ENCODE results near the gene EFR3B.
"Not testable (repeated sequence)": the region's sequence is repeated elsewhere in the genome, so short reads cannot be mapped to it uniquely, and the experiment has no call there.

The EFR3B gene

GRCh38 chr2:25041928-25042320, at the start of gene EFR3B:
EFR3B (plus strand) TSS chr2:25042076; CDS start chr2:25042313, 237 bp downstream.
- peak; percentile 98 for DNase-seq (ENCODE audit: low spot score)

- no peak for DNase-seq (ENCODE audit: low spot score)
Measured at GRCh38 chr2:24993406-24994145, 48.3 kb upstream of the EFR3B start.

- DNase-seq (ENCODE audit: low spot score) = no peak
Measured at GRCh38 chr2:24994146-24994724, 47.6 kb upstream of the EFR3B start.

- not testable (repeated sequence) for DNase-seq (ENCODE audit: low spot score)
Measured at GRCh38 chr2:24999097-24999496, 42.8 kb upstream of the EFR3B start.

GRCh38 chr2:25000036-25000435, 41.8 kb upstream of the EFR3B start:
- no peak for DNase-seq (ENCODE audit: low spot score)

- DNase-seq (ENCODE audit: low spot score) = peak; percentile 35
Measured at GRCh38 chr2:25000503-25001324, 41.2 kb upstream of the EFR3B start.

- DNase-seq (ENCODE audit: low spot score) = no peak
Measured at GRCh38 chr2:25001325-25001637, 40.6 kb upstream of the EFR3B start.

GRCh38 chr2:25002066-25002465, 39.8 kb upstream of the EFR3B start:
- DNase-seq (ENCODE audit: low spot score) = no peak

- no peak for DNase-seq (ENCODE audit: low spot score)
Measured at GRCh38 chr2:25009954-25010353, 31.9 kb upstream of the EFR3B start.

- not testable (repeated sequence) for DNase-seq (ENCODE audit: low spot score)
Measured at GRCh38 chr2:25011342-25011741, 30.5 kb upstream of the EFR3B start.

GRCh38 chr2:25014631-25015030, 27.2 kb upstream of the EFR3B start:
- DNase-seq (ENCODE audit: low spot score) = no peak

GRCh38 chr2:25018681-25019080, 23.2 kb upstream of the EFR3B start:
- DNase-seq (ENCODE audit: low spot score) = no peak

- DNase-seq (ENCODE audit: low spot score) = no peak
Measured at GRCh38 chr2:25021791-25022362, 20.0 kb upstream of the EFR3B start.

- no peak for DNase-seq (ENCODE audit: low spot score)
Measured at GRCh38 chr2:25023333-25023732, 18.5 kb upstream of the EFR3B start.

- DNase-seq (ENCODE audit: low spot score) = no peak
Measured at GRCh38 chr2:25025229-25026007, 16.5 kb upstream of the EFR3B start.

GRCh38 chr2:25026008-25026530, 15.8 kb upstream of the EFR3B start:
- DNase-seq (ENCODE audit: low spot score) = no peak

GRCh38 chr2:25029183-25029554, 12.7 kb upstream of the EFR3B start:
- DNase-seq (ENCODE audit: low spot score) = no peak

GRCh38 chr2:25030702-25031101, 11.2 kb upstream of the EFR3B start:
- DNase-seq (ENCODE audit: low spot score) = no peak

- DNase-seq (ENCODE audit: low spot score) = no peak
Measured at GRCh38 chr2:25032094-25032493, 9.8 kb upstream of the EFR3B start.

- DNase-seq (ENCODE audit: low spot score) = no peak
Measured at GRCh38 chr2:25032901-25033300, 9.0 kb upstream of the EFR3B start.

- no peak for DNase-seq (ENCODE audit: low spot score)
Measured at GRCh38 chr2:25034081-25034480, 7.8 kb upstream of the EFR3B start.

Measured in Ammon's horn (tissue), 1 donor.